ENCODE measurements around the gene OR56A5. TPM values are rescaled to one million over a fixed set of nuclear protein-coding genes. Genes with fewer than 3 reads are reported as not detected.

The OR56A5 gene
- total RNA-seq, 1 experiment from 2014 or later, result not detected

GRCh38 chr11:5923427-5923776, 44.9 kb downstream of the OR56A5 start:
- no peak for DNase-seq
- intact Hi-C loops (cut with micrococcal nuclease; ENCODE audit: unreplicated experiment), result no loop called here
- Mint-ChIP-seq H3K27me3 (ENCODE audit: unreplicated experiment) (no peaks in the 10 kb centered on the region), H3K36me3 (ENCODE audit: insufficient read depth, unreplicated experiment) (no peaks in the 10 kb centered on the region), H3K9me3 (ENCODE audit: low read depth, unreplicated experiment) (peaks cover 18% of the 10 kb centered on the region), H3K4me3 (ENCODE audit: low read depth, unreplicated experiment) (no peak overlapping the region), H3K27ac (ENCODE audit: unreplicated experiment) (no peak overlapping the region), H3K4me1 (ENCODE audit: low read depth, unreplicated experiment) (no peaks in the 10 kb centered on the region)
- TF ChIP-seq CTCF (IDR thresholded peaks at IDR 0.05; ENCODE audit: unreplicated experiment), result no peak
- no TSS peak for BruUV-seq (replicated peaks)
- CTCF ChIA-PET, result no interaction called here

- H3K36me3 Mint-ChIP-seq (ENCODE audit: insufficient read depth, unreplicated experiment), result no peaks in the 10 kb centered on the region
Measured at GRCh38 chr11:5922749-5923426, 45.4 kb downstream of the OR56A5 start.

More at GRCh38 chr11:5922749-5923426, 45.4 kb downstream of the OR56A5 start:
- TF ChIP-seq CTCF (IDR thresholded peaks at IDR 0.05; ENCODE audit: unreplicated experiment), result no peak
- Mint-ChIP-seq H3K9me3 (ENCODE audit: low read depth, unreplicated experiment) (peaks cover 16% of the 10 kb centered on the region), H3K27me3 (ENCODE audit: unreplicated experiment) (no peaks in the 10 kb centered on the region), H3K4me3 (ENCODE audit: low read depth, unreplicated experiment) (no peak overlapping the region), H3K4me1 (ENCODE audit: low read depth, unreplicated experiment) (no peaks in the 10 kb centered on the region), H3K27ac (ENCODE audit: unreplicated experiment) (no peak overlapping the region)
- CTCF ChIA-PET, result no interaction called here
- intact Hi-C loops (cut with micrococcal nuclease; ENCODE audit: unreplicated experiment), result no loop called here
- BruUV-seq (replicated peaks), result no TSS peak
- DNase-seq, result no peak

Other genes starting within 250 kb of the OR56A5 start
- gene OR56B1, start 232.0 kb downstream of the OR56A5 start, total RNA-seq (2022), result not detected in 2 replicates
- not detected in 2 replicates for gene OR52N4, start 214.3 kb downstream of the OR56A5 start, total RNA-seq (2022)
- gene OR52N5, start 185.1 kb downstream of the OR56A5 start, total RNA-seq (2022), result not detected in 2 replicates
- gene OR52N1, start 177.2 kb downstream of the OR56A5 start, total RNA-seq (2022), result not detected in 2 replicates
- not detected in 2 replicates for gene OR52N2, start 159.6 kb downstream of the OR56A5 start, total RNA-seq (2022)
- not detected in 2 replicates for gene OR52E6, start 126.6 kb downstream of the OR56A5 start, total RNA-seq (2022)
- gene OR52E8, start 110.8 kb downstream of the OR56A5 start, total RNA-seq (2022), result not detected in 2 replicates
- not detected in 2 replicates for gene OR52E4, start 87.9 kb downstream of the OR56A5 start, total RNA-seq (2022)
- not detected in 2 replicates for gene OR52E5, start 75.3 kb downstream of the OR56A5 start, total RNA-seq (2022)
- not detected in 2 replicates for gene OR56A3, start 26.2 kb downstream of the OR56A5 start, total RNA-seq (2022)
- gene OR52L1, start 18.5 kb upstream of the OR56A5 start, total RNA-seq (2022), result not detected in 2 replicates
- gene OR56A4, start 38.5 kb upstream of the OR56A5 start, total RNA-seq (2022), result 0.26 TPM in 1 of 2 replicates, not detected in the other
- gene OR56A1, start 62.3 kb upstream of the OR56A5 start, total RNA-seq (2022), result not detected in 2 replicates
- gene OR56B4, start 139.2 kb upstream of the OR56A5 start, total RNA-seq (2022), result not detected in 2 replicates
- not detected in 2 replicates for gene OR52B2, start 201.8 kb upstream of the OR56A5 start, total RNA-seq (2022)
- gene OR52W1, start 230.7 kb upstream of the OR56A5 start, total RNA-seq (2022), result not detected in 2 replicates
- not detected in 2 replicates for gene C11orf42, start 237.1 kb upstream of the OR56A5 start, total RNA-seq (2022)